HepG2 (cell line): ENCODE data around the gene PTPN5. TPM values are rescaled to one million over a fixed set of nuclear protein-coding genes. Genes with fewer than 3 reads are reported as not detected.

Experiments
- ATAC-seq: fragments of 200-7000 bp; cut with Tn5 transposase; 3 replicates; pipeline ENCODE4 v1.9.1; 2020; ENCODE audit warnings: mild to moderate bottlenecking, moderate library complexity
- BruUV-seq: library from RNA; stranded (reverse); fragments of 400-500 nt; replicated peaks from 2 replicates; lab custom pipeline; 2021; lab: Mats Ljungman, UMichigan
- CTCF ChIA-PET: fragments of 300-600 bp; formaldehyde crosslinking; extraction: SDS; loops from one replicate; lab custom pipeline; 2021; ENCODE audit warnings: low total read pairs, inconsistent platforms, low intra/inter-chr PET ratio; lab: Yijun Ruan, JAX
- POLR2A ChIA-PET: fragments of 350-600 bp; sonication (Branson Sonifier 250); formaldehyde crosslinking; loops from one replicate; lab custom pipeline; 2020; ENCODE audit warnings: antibody characterized with exemption, inconsistent platforms; lab: Yijun Ruan, JAX
- DNase-seq: peaks from one replicate; pipeline ENCODE4 v3.0.0-alpha.2; 2015; ENCODE audit warnings: low spot score
- FAIRE-seq: peaks from 3 replicates; lab custom pipeline; 2011; peaks lifted over from hg19 to GRCh38; lab: Jason Lieb, UNC
- H2AFZ ChIP-seq: one replicate; pipeline ENCODE4 v1.6.1; 2011; ENCODE audit warnings: low read length, inconsistent platforms
- H3K27ac ChIP-seq: fragments of 300-600 bp; 3 replicates; pipeline ENCODE4 v1.8.0; 2011; ENCODE audit warnings: mixed run types, mild to moderate bottlenecking, mixed read lengths, low read length, inconsistent platforms; ENCODE audit not compliant: insufficient read depth; ENCODE audit errors: extremely low read length
- H3K27me3 ChIP-seq, 2 experiments: fragments of 200-600 bp in 1 of 2; 2 replicates in 1 of 2; 3 replicates in 1 of 2; pipeline versions ENCODE4 v1.6.0 to v1.8.0; 2011; ENCODE audit warnings: low read length in 2 of 2, mild to moderate bottlenecking in 2 of 2, moderate library complexity in 2 of 2, inconsistent platforms in 1 of 2; ENCODE audit not compliant: insufficient read depth in 2 of 2, control insufficient read depth in 1 of 2
- H3K36me3 ChIP-seq, 2 experiments: fragments of 200-600 bp in 1 of 2; replicated peaks in 1 of 2; 2 replicates in 1 of 2; 3 replicates in 1 of 2; pipeline versions ENCODE4 v1.5.1 to v1.8.0; 2011; ENCODE audit warnings: low read length in 2 of 2, inconsistent platforms in 1 of 2; ENCODE audit not compliant: insufficient read depth in 2 of 2, control insufficient read depth in 1 of 2
- H3K4me1 ChIP-seq: 2 replicates; pipeline ENCODE4 v1.5.1; 2012; ENCODE audit warnings: low read length, inconsistent platforms; ENCODE audit not compliant: insufficient read depth
- H3K4me2 ChIP-seq: 2 replicates; pipeline ENCODE4 v1.6.0; 2011; ENCODE audit warnings: low read depth, low read length, inconsistent platforms
- H3K4me3 ChIP-seq, 3 experiments: fragments of 200-600 bp in 1 of 3; sonication (generic), shearing (Covaris generic) in 1 of 3; replicated peaks in 1 of 3; 2 replicates each; pipeline ENCODE4 v1.5.1; 2011 to 2016; ENCODE audit warnings: low read length in 3 of 3, inconsistent platforms in 2 of 3, low read depth in 2 of 3, mild to moderate bottlenecking in 2 of 3, control low read depth in 1 of 3, mixed read lengths in 1 of 3; ENCODE audit not compliant: insufficient read depth in 1 of 3
- H3K79me2 ChIP-seq: one replicate; pipeline ENCODE4 v1.6.1; 2011; ENCODE audit warnings: low read length, inconsistent platforms; ENCODE audit not compliant: insufficient read depth
- H3K9ac ChIP-seq: 2 replicates; pipeline ENCODE4 v1.6.0; 2011; ENCODE audit warnings: mild to moderate bottlenecking, low read depth, low read length, inconsistent platforms; ENCODE audit not compliant: insufficient read depth
- H3K9me3 ChIP-seq: 2 replicates; pipeline ENCODE4 v1.5.1; 2012; ENCODE audit warnings: mild to moderate bottlenecking, low read length
- H4K20me1 ChIP-seq: 2 replicates; pipeline ENCODE4 v1.6.0; 2011; ENCODE audit warnings: inconsistent platforms, mild to moderate bottlenecking, low read length, moderate library complexity; ENCODE audit not compliant: insufficient read depth
- GATAD2A ChIP-seq: IDR thresholded peaks from 2 replicates; pipeline ENCODE4 v1.6.1; 2016
- HNF4G ChIP-seq, 2 experiments: sonication (generic) in 1 of 2; formaldehyde crosslinking in 1 of 2; IDR thresholded peaks; 2 replicates each; pipeline versions ENCODE4 v1.4.0 to v1.6.1; 2011 to 2020; ENCODE audit warnings: borderline replicate concordance in 2 of 2, low read depth in 2 of 2, mild to moderate bottlenecking in 2 of 2, low read length in 1 of 2, missing genetic modification reagents in 1 of 2, moderate library complexity in 1 of 2
- RNF2 ChIP-seq: fragments of 450-650 bp; conservative IDR thresholded peaks from 2 replicates; pipeline ENCODE4 v1.6.1; 2016; ENCODE audit warnings: low read depth
- ZBTB21 ChIP-seq: sonication (generic); formaldehyde crosslinking; IDR thresholded peaks from 2 replicates; pipeline ENCODE4 v1.4.0; 2020; ENCODE audit warnings: missing genetic modification reagents
- ZNF550 ChIP-seq: sonication (generic); formaldehyde crosslinking; IDR thresholded peaks from 2 replicates; pipeline ENCODE4 v1.4.0; 2020; ENCODE audit warnings: mild to moderate bottlenecking, missing genetic modification reagents, borderline replicate concordance
- ZZZ3 ChIP-seq: sonication (generic); formaldehyde crosslinking; IDR thresholded peaks from 2 replicates; pipeline ENCODE4 v1.4.0; 2020; ENCODE audit warnings: missing genetic modification reagents, mild to moderate bottlenecking, borderline replicate concordance
- WGBS: methylation state at CpG from one replicate; pipeline ENCODE4 v1.1.6; 2017; ENCODE audit warnings: low lambda C conversion rate; 5-methylcytosine and 5-hydroxymethylcytosine counted together
- in situ Hi-C: cut with HindIII; loops from 2 replicates; pipeline ENCODE4 v1.10.0; 2017; ENCODE audit warnings: low pct_unique_long_range_greater_than_20kb; ENCODE audit not compliant: extremely low pct_ligation_motif_present
- intact Hi-C: fragments of 100-400 bp; cut with micrococcal nuclease; formaldehyde crosslinking; loops from one replicate; pipeline ENCODE4 v1.10.0; 2022; ENCODE audit not compliant: unreplicated experiment
- polyA plus RNA-seq, 8 experiments: library from polyadenylated mRNA; depleted of rRNA in 3 of 8; stranded (reverse) in 7 of 8; unstranded in 1 of 8; fragments of >200 nt; fragmentation: Illumina TruSeq in 4 of 8; extraction: Trizol in 4 of 8; gene quantifications; 2 replicates each; pipeline versions ENCODE4 v1.2.1 to v1.2.3, GENCODE V29; 2011 to 2016; ENCODE audit warnings: low read depth in 4 of 8, missing spikeins in 1 of 8, mixed read lengths in 1 of 8; ENCODE audit not compliant: insufficient read depth in 1 of 8
- total RNA-seq, 5 experiments: library from RNA; depleted of rRNA; stranded (reverse); fragments of >200 nt; fragmentation: Illumina TruSeq; extraction: Trizol; gene quantifications; 2 replicates each; pipeline ENCODE4 v1.2.3, GENCODE V29; 2016; ENCODE audit warnings: low read depth in 1 of 5
- TF ChIP-seq, protein P1 (sequence below): sonication (generic); formaldehyde crosslinking; IDR thresholded peaks from 2 replicates; pipeline ENCODE4 v1.4.0; 2020; ENCODE audit warnings: missing genetic modification reagents, borderline replicate concordance
- TF ChIP-seq, protein P2 (sequence below): sonication (generic); formaldehyde crosslinking; IDR thresholded peaks from 2 replicates; pipeline ENCODE4 v1.5.0; 2020; ENCODE audit warnings: missing genetic modification reagents
- TF ChIP-seq, protein P3 (sequence below): sonication (generic); formaldehyde crosslinking; IDR thresholded peaks from 2 replicates; pipeline ENCODE4 v1.9.0; 2021; ENCODE audit warnings: missing genetic modification reagents, mild to moderate bottlenecking, borderline replicate concordance

Gene PTPN5
- total and polyA plus RNA-seq, 2 of the 13 experiments (the other 11 are each of a cell fraction or from before 2014, with no cell fraction given), result not detected

DNA sequence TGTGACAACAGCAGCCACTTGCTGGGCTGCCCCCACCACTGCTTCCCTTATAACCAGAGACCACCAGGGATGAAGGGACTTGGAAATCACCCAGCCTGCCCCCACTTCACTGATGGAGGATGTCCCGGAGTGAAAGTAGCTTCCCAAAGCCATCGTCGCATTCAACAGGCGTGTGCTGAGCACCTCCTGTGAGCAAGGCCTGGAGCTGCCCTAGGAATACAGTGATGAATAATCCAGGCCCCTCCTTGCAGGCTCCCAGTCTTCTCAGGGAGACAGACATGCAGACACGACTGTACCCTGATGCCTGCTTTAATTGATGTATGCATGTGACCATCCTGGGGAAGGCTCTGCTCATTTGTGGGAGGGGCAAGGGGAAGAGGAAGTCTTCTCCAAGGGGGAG, 22.6 kb downstream of the PTPN5 start:
- Histone ChIP-seq H3K27me3 (peaks cover 5 to 23% of the 10 kb centered on the region in 2 experiments; a peak in 3 of 5 replicates), H3K4me2 (no peak overlapping the region), H3K4me3 (no peak overlapping the region), H3K9me3 (no peaks in the 10 kb centered on the region), H2AFZ (no peak overlapping the region), H3K9ac (no peak overlapping the region), H3K4me1 (peaks cover 15% of the 10 kb centered on the region), H3K27ac (no peak overlapping the region), H3K79me2 (no peaks in the 10 kb centered on the region), H4K20me1 (no peaks in the 10 kb centered on the region), H3K36me3 (no peaks in the 10 kb centered on the region)
- CTCF ChIA-PET, result no interaction called here
- BruUV-seq, result no TSS peak
- ATAC-seq (no peak), FAIRE-seq (no peak), DNase-seq (no peak)
- in situ Hi-C loops (no loop called here), intact Hi-C loops (no loop called here)
- WGBS, result 67% methylated on average over 5 of the region's 5 CpGs
- POLR2A ChIA-PET, result no interaction called here
- no peak for TF ChIP-seq ZNF550
- TF ChIP-seq, protein P1, sequence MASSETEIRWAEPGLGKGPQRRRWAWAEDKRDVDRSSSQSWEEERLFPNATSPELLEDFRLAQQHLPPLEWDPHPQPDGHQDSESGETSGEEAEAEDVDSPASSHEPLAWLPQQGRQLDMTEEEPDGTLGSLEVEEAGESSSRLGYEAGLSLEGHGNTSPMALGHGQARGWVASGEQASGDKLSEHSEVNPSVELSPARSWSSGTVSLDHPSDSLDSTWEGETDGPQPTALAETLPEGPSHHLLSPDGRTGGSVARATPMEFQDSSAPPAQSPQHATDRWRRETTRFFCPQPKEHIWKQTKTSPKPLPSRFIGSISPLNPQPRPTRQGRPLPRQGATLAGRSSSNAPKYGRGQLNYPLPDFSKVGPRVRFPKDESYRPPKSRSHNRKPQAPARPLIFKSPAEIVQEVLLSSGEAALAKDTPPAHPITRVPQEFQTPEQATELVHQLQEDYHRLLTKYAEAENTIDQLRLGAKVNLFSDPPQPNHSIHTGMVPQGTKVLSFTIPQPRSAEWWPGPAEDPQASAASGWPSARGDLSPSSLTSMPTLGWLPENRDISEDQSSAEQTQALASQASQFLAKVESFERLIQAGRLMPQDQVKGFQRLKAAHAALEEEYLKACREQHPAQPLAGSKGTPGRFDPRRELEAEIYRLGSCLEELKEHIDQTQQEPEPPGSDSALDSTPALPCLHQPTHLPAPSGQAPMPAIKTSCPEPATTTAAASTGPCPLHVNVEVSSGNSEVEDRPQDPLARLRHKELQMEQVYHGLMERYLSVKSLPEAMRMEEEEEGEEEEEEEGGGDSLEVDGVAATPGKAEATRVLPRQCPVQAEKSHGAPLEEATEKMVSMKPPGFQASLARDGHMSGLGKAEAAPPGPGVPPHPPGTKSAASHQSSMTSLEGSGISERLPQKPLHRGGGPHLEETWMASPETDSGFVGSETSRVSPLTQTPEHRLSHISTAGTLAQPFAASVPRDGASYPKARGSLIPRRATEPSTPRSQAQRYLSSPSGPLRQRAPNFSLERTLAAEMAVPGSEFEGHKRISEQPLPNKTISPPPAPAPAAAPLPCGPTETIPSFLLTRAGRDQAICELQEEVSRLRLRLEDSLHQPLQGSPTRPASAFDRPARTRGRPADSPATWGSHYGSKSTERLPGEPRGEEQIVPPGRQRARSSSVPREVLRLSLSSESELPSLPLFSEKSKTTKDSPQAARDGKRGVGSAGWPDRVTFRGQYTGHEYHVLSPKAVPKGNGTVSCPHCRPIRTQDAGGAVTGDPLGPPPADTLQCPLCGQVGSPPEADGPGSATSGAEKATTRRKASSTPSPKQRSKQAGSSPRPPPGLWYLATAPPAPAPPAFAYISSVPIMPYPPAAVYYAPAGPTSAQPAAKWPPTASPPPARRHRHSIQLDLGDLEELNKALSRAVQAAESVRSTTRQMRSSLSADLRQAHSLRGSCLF (CRISPR knock-in tag), result no peak

DNA sequence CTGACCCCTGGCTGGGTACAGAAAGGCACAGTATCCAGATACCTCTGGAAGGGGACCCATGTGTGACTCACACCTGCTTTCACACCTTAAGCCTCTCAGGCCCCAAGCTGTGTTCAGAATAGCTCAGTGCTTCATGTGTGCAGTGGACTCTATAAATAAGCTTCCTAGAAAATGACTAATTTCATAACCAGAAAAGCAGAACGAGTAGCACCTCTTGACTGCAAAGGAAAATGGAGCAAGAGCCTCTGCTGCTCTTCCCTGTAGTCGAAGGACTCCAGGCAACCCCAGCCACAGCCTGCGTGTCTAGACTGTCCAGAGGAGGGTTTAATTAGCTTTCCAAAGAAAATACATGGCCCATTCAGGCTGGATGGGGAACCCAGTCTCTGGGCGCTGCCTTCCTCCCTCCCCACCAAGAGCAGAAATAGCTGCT, 23.1 kb downstream of the PTPN5 start:
- H3K36me3 ChIP-seq, result no peaks in the 10 kb centered on the region
- in situ Hi-C loops (no loop called here), intact Hi-C loops (no loop called here)
- peaks cover 15% of the 10 kb centered on the region for H3K4me1 ChIP-seq
- H3K4me3 ChIP-seq, result no peak overlapping the region
- no TSS peak for BruUV-seq
- no peak overlapping the region for H2AFZ ChIP-seq
- no peak overlapping the region for H3K9ac ChIP-seq
- ChIA-PET CTCF (no interaction called here), POLR2A (no interaction called here)
- H4K20me1 ChIP-seq, result no peaks in the 10 kb centered on the region
- WGBS, result 7% methylated on average over 4 of the region's 4 CpGs
- TF ChIP-seq ZBTB21 (CRISPR knock-in tag) (no peak), RNF2 (no peak), GATAD2A (no peak), ZZZ3 (CRISPR knock-in tag) (no peak), HNF4G (IDR thresholded peaks at IDR 0.05; ENCODE audit: borderline replicate concordance, low read depth, low read length) (no peak), HNF4G (CRISPR knock-in tag; IDR thresholded peaks at IDR 0.05; ENCODE audit: borderline replicate concordance, low read depth) (no peak)
- TF ChIP-seq, protein P2, sequence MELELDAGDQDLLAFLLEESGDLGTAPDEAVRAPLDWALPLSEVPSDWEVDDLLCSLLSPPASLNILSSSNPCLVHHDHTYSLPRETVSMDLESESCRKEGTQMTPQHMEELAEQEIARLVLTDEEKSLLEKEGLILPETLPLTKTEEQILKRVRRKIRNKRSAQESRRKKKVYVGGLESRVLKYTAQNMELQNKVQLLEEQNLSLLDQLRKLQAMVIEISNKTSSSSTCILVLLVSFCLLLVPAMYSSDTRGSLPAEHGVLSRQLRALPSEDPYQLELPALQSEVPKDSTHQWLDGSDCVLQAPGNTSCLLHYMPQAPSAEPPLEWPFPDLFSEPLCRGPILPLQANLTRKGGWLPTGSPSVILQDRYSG (CRISPR knock-in tag), result no peak
- TF ChIP-seq, protein P3, sequence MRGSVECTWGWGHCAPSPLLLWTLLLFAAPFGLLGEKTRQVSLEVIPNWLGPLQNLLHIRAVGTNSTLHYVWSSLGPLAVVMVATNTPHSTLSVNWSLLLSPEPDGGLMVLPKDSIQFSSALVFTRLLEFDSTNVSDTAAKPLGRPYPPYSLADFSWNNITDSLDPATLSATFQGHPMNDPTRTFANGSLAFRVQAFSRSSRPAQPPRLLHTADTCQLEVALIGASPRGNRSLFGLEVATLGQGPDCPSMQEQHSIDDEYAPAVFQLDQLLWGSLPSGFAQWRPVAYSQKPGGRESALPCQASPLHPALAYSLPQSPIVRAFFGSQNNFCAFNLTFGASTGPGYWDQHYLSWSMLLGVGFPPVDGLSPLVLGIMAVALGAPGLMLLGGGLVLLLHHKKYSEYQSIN (CRISPR knock-in tag), result no peak
- no peak overlapping the region for H3K4me2 ChIP-seq
- no peak for FAIRE-seq
- peaks cover 5 to 23% of the 10 kb centered on the region in 2 experiments; a peak in 3 of 5 replicates for H3K27me3 ChIP-seq
- no peaks in the 10 kb centered on the region for H3K79me2 ChIP-seq
- no peak overlapping the region for H3K27ac ChIP-seq
- ATAC-seq, result no peak
- no peaks in the 10 kb centered on the region for H3K9me3 ChIP-seq
- DNase-seq, result no peak
